Natural killer cell treated with Interleukin-12 subunit alpha and Interleukin-12 subunit beta and Interleukin-15 and Interleukin-18, amount 100 ng/mL, for 72 hours (primary cell): ENCODE results near the gene FRZB. TPM values are rescaled to one million over a fixed set of nuclear protein-coding genes. Genes with fewer than 3 reads are reported as not detected.

Source experiments
- ATAC-seq, 2 donors: fragments of 150-1000 bp; cut with Tn5 transposase in 1 of 2; sonication (Bioruptor Pico), chemical (Tn5 transposase) in 1 of 2; 2 replicates each; pipeline ENCODE4 v1.10.0; 2021
- DNase-seq: peaks from one replicate; pipeline ENCODE4 v3.0.0; 2022; ENCODE audit warnings: low spot score
- H3K27ac Mint-ChIP-seq, 2 donors: 1 replicate in 1 of 2; 2 replicates in 1 of 2; pipeline ENCODE4 v1.8.0; 2022; ENCODE audit warnings: mixed read lengths in 2 of 2, mild to moderate bottlenecking in 1 of 2, moderate library complexity in 1 of 2
- H3K27me3 Mint-ChIP-seq, 2 donors: 1 replicate in 1 of 2; 2 replicates in 1 of 2; pipeline ENCODE4 v1.8.0; 2022; ENCODE audit warnings: mixed read lengths in 2 of 2
- H3K36me3 Mint-ChIP-seq: one replicate; pipeline ENCODE4 v1.8.0; 2022; ENCODE audit warnings: mixed read lengths
- H3K4me1 Mint-ChIP-seq, 2 donors: 1 replicate in 1 of 2; 2 replicates in 1 of 2; pipeline ENCODE4 v1.8.0; 2022; ENCODE audit warnings: low read depth in 2 of 2, mixed read lengths in 2 of 2, mild to moderate bottlenecking in 1 of 2
- H3K4me3 Mint-ChIP-seq: one replicate; pipeline ENCODE4 v1.8.0; 2022; ENCODE audit warnings: mixed read lengths
- H3K9me3 Mint-ChIP-seq: 2 replicates; pipeline ENCODE4 v1.8.0; 2022; ENCODE audit warnings: mixed read lengths
- total RNA-seq, 2 donors: library from RNA; stranded (reverse); gene quantifications; one replicate each; pipeline ENCODE4 v1.2.3, GENCODE V29; 2022

FRZB gene
- total RNA-seq, 2 donors from 2014 or later = not detected

- Mint-ChIP-seq H3K27ac (no peak overlapping the region), H3K4me3 (no peak overlapping the region), H3K9me3 (peaks cover 3% of the 10 kb centered on the region), H3K27me3 (peaks cover 14 to 47% of the 10 kb centered on the region in 2 donors), H3K36me3 (peaks cover 6% of the 10 kb centered on the region), H3K4me1 (peaks cover 3 to 6% of the 10 kb centered on the region in 2 donors)
- ATAC-seq = no peak
- no peak for DNase-seq
Measured at GRCh38 chr2:182870227-182870626, 3.8 kb upstream of the FRZB start.

GRCh38 chr2:182868054-182868796 lies 1.8 kb upstream of the FRZB start:
- Mint-ChIP-seq H3K36me3 (peaks cover 6% of the 10 kb centered on the region), H3K27me3 (peaks cover 27 to 65% of the 10 kb centered on the region in 2 donors), H3K4me1 (peaks cover 3 to 6% of the 10 kb centered on the region in 2 donors), H3K27ac (no peak overlapping the region), H3K9me3 (no peaks in the 10 kb centered on the region), H3K4me3 (no peak overlapping the region)
- DNase-seq = no peak
- no peak for ATAC-seq

GRCh38 chr2:182867426-182868053 lies 1.1 kb upstream of the FRZB start:
- Mint-ChIP-seq H3K4me1 (peaks cover 3 to 6% of the 10 kb centered on the region in 2 donors), H3K27ac (no peak overlapping the region), H3K27me3 (peaks cover 27 to 65% of the 10 kb centered on the region in 2 donors), H3K4me3 (no peak overlapping the region), H3K9me3 (no peaks in the 10 kb centered on the region), H3K36me3 (peaks cover 6% of the 10 kb centered on the region)
- ATAC-seq (no peak), DNase-seq (no peak)

GRCh38 chr2:182866095-182866460 lies 359 bp downstream of the FRZB start:
- Mint-ChIP-seq H3K27me3 (peaks cover 27 to 55% of the 10 kb centered on the region in 2 donors), H3K36me3 (peaks cover 6% of the 10 kb centered on the region), H3K4me3 (no peak overlapping the region), H3K9me3 (no peaks in the 10 kb centered on the region), H3K4me1 (peaks cover 3 to 6% of the 10 kb centered on the region in 2 donors), H3K27ac (no peak overlapping the region)
- peak in 1 of 2 donors; percentile 41 for ATAC-seq
- no peak for DNase-seq

GRCh38 chr2:182864949-182865570 lies 1.4 kb downstream of the FRZB start:
- DNase-seq (no peak), ATAC-seq (no peak)
- H3K4me3 Mint-ChIP-seq = no peak overlapping the region
- H3K36me3 Mint-ChIP-seq = peaks cover 6% of the 10 kb centered on the region
- no peak overlapping the region for H3K27ac Mint-ChIP-seq
- peaks cover 29 to 61% of the 10 kb centered on the region in 2 donors for H3K27me3 Mint-ChIP-seq
- H3K9me3 Mint-ChIP-seq = peaks cover 3% of the 10 kb centered on the region
- H3K4me1 Mint-ChIP-seq = peaks cover 3 to 6% of the 10 kb centered on the region in 2 donors

GRCh38 chr2:182863642-182864041 lies 2.8 kb downstream of the FRZB start:
- peaks cover 3% of the 10 kb centered on the region for H3K9me3 Mint-ChIP-seq
- H3K4me3 Mint-ChIP-seq = no peak overlapping the region
- no peak for DNase-seq
- no peak for ATAC-seq
- H3K27ac Mint-ChIP-seq = no peak overlapping the region
- peaks cover 6% of the 10 kb centered on the region for H3K36me3 Mint-ChIP-seq
- peaks cover 3 to 6% of the 10 kb centered on the region in 2 donors for H3K4me1 Mint-ChIP-seq
- H3K27me3 Mint-ChIP-seq = peaks cover 29 to 54% of the 10 kb centered on the region in 2 donors

- H3K27me3 Mint-ChIP-seq = peaks cover 25 to 42% of the 10 kb centered on the region in 2 donors
- no peak overlapping the region for H3K27ac Mint-ChIP-seq
- DNase-seq (no peak), ATAC-seq (no peak)
- peaks cover 3% of the 10 kb centered on the region for H3K9me3 Mint-ChIP-seq
- peaks cover 6% of the 10 kb centered on the region for H3K36me3 Mint-ChIP-seq
- H3K4me1 Mint-ChIP-seq = peaks cover 3 to 6% of the 10 kb centered on the region in 2 donors
- no peak overlapping the region for H3K4me3 Mint-ChIP-seq
Measured at GRCh38 chr2:182862091-182862490, 4.3 kb downstream of the FRZB start.

- Mint-ChIP-seq H3K4me1 (peaks cover 0 to 4% of the 10 kb centered on the region in 2 donors), H3K27me3 (peaks cover 23 to 41% of the 10 kb centered on the region in 2 donors), H3K4me3 (no peak overlapping the region), H3K36me3 (peaks cover 5% of the 10 kb centered on the region), H3K27ac (no peak overlapping the region), H3K9me3 (peaks cover 3% of the 10 kb centered on the region)
- DNase-seq = no peak
- no peak for ATAC-seq
Measured at GRCh38 chr2:182860858-182861257, 5.6 kb downstream of the FRZB start.

GRCh38 chr2:182858671-182859070 lies 7.8 kb downstream of the FRZB start:
- no peak overlapping the region for H3K4me3 Mint-ChIP-seq
- peaks cover 3% of the 10 kb centered on the region for H3K9me3 Mint-ChIP-seq
- no peaks in the 10 kb centered on the region for H3K36me3 Mint-ChIP-seq
- no peak for ATAC-seq
- DNase-seq = no peak
- H3K4me1 Mint-ChIP-seq = no peaks in the 10 kb centered on the region
- peaks cover 5 to 41% of the 10 kb centered on the region in 2 donors for H3K27me3 Mint-ChIP-seq
- H3K27ac Mint-ChIP-seq = no peak overlapping the region

- Mint-ChIP-seq H3K4me3 (no peak overlapping the region), H3K36me3 (no peaks in the 10 kb centered on the region), H3K4me1 (no peaks in the 10 kb centered on the region), H3K9me3 (peaks cover 2% of the 10 kb centered on the region), H3K27ac (no peak overlapping the region), H3K27me3 (peaks cover 8 to 47% of the 10 kb centered on the region in 2 donors)
- no peak for DNase-seq
- ATAC-seq = no peak
Measured at GRCh38 chr2:182855376-182855775, 11.1 kb downstream of the FRZB start.

GRCh38 chr2:182854375-182855105 lies 11.9 kb downstream of the FRZB start:
- no peaks in the 10 kb centered on the region for H3K4me1 Mint-ChIP-seq
- H3K27ac Mint-ChIP-seq = no peak overlapping the region
- H3K36me3 Mint-ChIP-seq = no peaks in the 10 kb centered on the region
- ATAC-seq (no peak), DNase-seq (no peak)
- peaks cover 6 to 47% of the 10 kb centered on the region in 2 donors for H3K27me3 Mint-ChIP-seq
- H3K9me3 Mint-ChIP-seq = no peaks in the 10 kb centered on the region
- H3K4me3 Mint-ChIP-seq = no peak overlapping the region

- H3K4me1 Mint-ChIP-seq = no peaks in the 10 kb centered on the region
- no peak overlapping the region for H3K4me3 Mint-ChIP-seq
- no peak for DNase-seq
- no peak for ATAC-seq
- no peak overlapping the region for H3K27ac Mint-ChIP-seq
- H3K36me3 Mint-ChIP-seq = no peaks in the 10 kb centered on the region
- H3K27me3 Mint-ChIP-seq = peaks cover 6 to 54% of the 10 kb centered on the region in 2 donors
- H3K9me3 Mint-ChIP-seq = peaks cover 1% of the 10 kb centered on the region
Measured at GRCh38 chr2:182852801-182853200, 13.6 kb downstream of the FRZB start.

- H3K36me3 Mint-ChIP-seq = no peaks in the 10 kb centered on the region
- no peak overlapping the region for H3K27ac Mint-ChIP-seq
- H3K27me3 Mint-ChIP-seq = peaks cover 6 to 61% of the 10 kb centered on the region in 2 donors
- DNase-seq (no peak), ATAC-seq (no peak)
- H3K4me3 Mint-ChIP-seq = no peak overlapping the region
- no peaks in the 10 kb centered on the region for H3K4me1 Mint-ChIP-seq
- H3K9me3 Mint-ChIP-seq = peaks cover 8% of the 10 kb centered on the region
Measured at GRCh38 chr2:182852090-182852489, 14.3 kb downstream of the FRZB start.
